GM12891 (cell line): ENCODE measurements around the gene DOCK2.

ENCODE experiments used
- PAX5 ChIP-seq: IDR thresholded peaks from 2 replicates; pipeline ENCODE4 v1.6.1; 2011; ENCODE audit warnings: low read length, moderate library complexity, mild to moderate bottlenecking; ENCODE audit not compliant: insufficient read depth, severe bottlenecking
- POLR2A ChIP-seq: IDR thresholded peaks from 2 replicates; pipeline ENCODE4 v1.6.1; 2011; ENCODE audit warnings: low read depth, low read length, control low read depth
- POLR2AphosphoS5 ChIP-seq: IDR thresholded peaks from 2 replicates; pipeline ENCODE4 v1.6.1; 2011; ENCODE audit warnings: low read depth, low read length, control low read depth
- POU2F2 ChIP-seq: IDR thresholded peaks from 2 replicates; pipeline ENCODE4 v1.6.1; 2011; ENCODE audit warnings: low read depth, mild to moderate bottlenecking, control low read depth, low read length, moderate library complexity
- SPI1 ChIP-seq: IDR thresholded peaks from 2 replicates; pipeline ENCODE4 v1.6.1; 2011; ENCODE audit warnings: low read depth, low read length, control low read depth
- TAF1 ChIP-seq: IDR thresholded peaks from 2 replicates; pipeline ENCODE4 v1.6.1; 2011; ENCODE audit warnings: low read depth, low read length, control low read depth

DNA sequence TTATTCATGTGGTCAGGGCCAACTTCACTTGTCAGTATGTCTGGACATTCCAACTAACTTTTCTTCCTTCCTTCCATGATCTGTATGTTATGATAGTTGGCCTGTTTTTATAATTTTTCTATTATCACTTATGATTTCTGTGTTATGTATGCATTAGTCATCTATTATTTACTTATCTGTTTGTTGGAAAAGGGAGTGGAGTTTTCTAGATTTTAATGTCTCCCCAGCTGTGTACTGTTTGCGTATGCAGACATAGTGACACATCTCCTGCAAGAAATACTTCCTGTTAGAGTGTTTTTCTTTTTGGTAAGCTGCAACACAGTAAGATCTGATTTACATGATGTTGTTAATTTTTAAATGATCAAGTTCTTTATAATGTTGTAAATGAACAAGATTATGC, 351.9 kb downstream of the DOCK2 start:
- TF ChIP-seq POLR2A (no peak), PAX5 (no peak), TAF1 (no peak), POLR2AphosphoS5 (no peak), SPI1 (no peak), POU2F2 (no peak)
